IMR-90 (cell line): ENCODE data around the gene ZMYM2. TPM values are rescaled to one million over a fixed set of nuclear protein-coding genes. Genes with fewer than 3 reads are reported as not detected.

Experiments used
- ATAC-seq: fragments of 200-7000 bp; cut with Tn5 transposase; 2 replicates; pipeline ENCODE4 v1.9.1; 2020; ENCODE audit warnings: low read depth, mild to moderate bottlenecking, moderate library complexity
- BruUV-seq: library from RNA; stranded (reverse); fragments of 400-500 nt; replicated peaks from 2 replicates; lab custom pipeline; 2021; lab: Mats Ljungman, UMichigan
- CTCF ChIA-PET: fragments of 300-600 bp; formaldehyde crosslinking; extraction: SDS; loops from one replicate; lab custom pipeline; 2021; ENCODE audit warnings: antibody characterized with exemption; lab: Yijun Ruan, JAX
- POLR2A ChIA-PET: fragments of 300-600 bp; sonication (Branson Sonifier 250); formaldehyde crosslinking; loops from one replicate; lab custom pipeline; 2022; ENCODE audit warnings: antibody characterized with exemption; ENCODE audit not compliant: unreplicated experiment; lab: Charles Lee
- DNase-seq: peaks from one replicate; pipeline ENCODE4 v3.0.0; 2013
- H2AFZ ChIP-seq: replicated peaks from 2 replicates; pipeline ENCODE3; 2013; ENCODE audit warnings: low read length, mild to moderate bottlenecking; ENCODE audit not compliant: poor library complexity
- H2AK5ac ChIP-seq: 2 replicates; pipeline ENCODE4 v1.6.1; 2013; ENCODE audit warnings: low read depth, low read length, inconsistent platforms
- H2AK9ac ChIP-seq: replicated peaks from 2 replicates; pipeline ENCODE3; 2013; ENCODE audit warnings: mild to moderate bottlenecking, low read depth, low read length, moderate library complexity; ENCODE audit not compliant: poor library complexity
- H2BK120ac ChIP-seq: 2 replicates; pipeline ENCODE4 v1.6.1; 2013; ENCODE audit warnings: low read depth, low read length, inconsistent platforms
- H2BK15ac ChIP-seq: 3 replicates; pipeline ENCODE4 v1.6.1; 2013; ENCODE audit warnings: low read depth, low read length, inconsistent platforms
- H2BK20ac ChIP-seq: 2 replicates; pipeline ENCODE4 v1.6.1; 2013; ENCODE audit warnings: low read depth, mild to moderate bottlenecking, inconsistent platforms, low read length, moderate library complexity
- H2BK5ac ChIP-seq: 2 replicates; pipeline ENCODE4 v1.6.1; 2013; ENCODE audit warnings: mild to moderate bottlenecking, low read depth, low read length, inconsistent platforms; ENCODE audit not compliant: poor library complexity, severe bottlenecking
- H3K14ac ChIP-seq: replicated peaks from 2 replicates; pipeline ENCODE4 v1.6.1; 2013; ENCODE audit warnings: low read depth, low read length, inconsistent platforms
- H3K18ac ChIP-seq: 2 replicates; pipeline ENCODE4 v1.6.1; 2013; ENCODE audit warnings: low read depth, low read length, control low read depth
- H3K23ac ChIP-seq: 2 replicates; pipeline ENCODE4 v1.6.1; 2013; ENCODE audit warnings: low read depth, low read length, inconsistent platforms
- H3K27ac ChIP-seq: 2 replicates; pipeline ENCODE4 v1.5.1; 2013; ENCODE audit warnings: mild to moderate bottlenecking, control low read depth, low read length; ENCODE audit not compliant: insufficient read depth
- H3K27me3 ChIP-seq: 2 replicates; pipeline ENCODE4 v1.6.1; 2013; ENCODE audit warnings: low read length; ENCODE audit not compliant: control insufficient read depth, insufficient read depth
- H3K36me3 ChIP-seq: 2 replicates; pipeline ENCODE4 v1.6.1; 2013; ENCODE audit warnings: low read length, mixed read lengths; ENCODE audit not compliant: control insufficient read depth, insufficient read depth
- H3K4ac ChIP-seq: 2 replicates; pipeline ENCODE4 v1.6.1; 2013; ENCODE audit warnings: low read depth, low read length, inconsistent platforms
- H3K4me1 ChIP-seq: 2 replicates; pipeline ENCODE4 v1.6.1; 2013; ENCODE audit warnings: low read length, mixed read lengths; ENCODE audit not compliant: control insufficient read depth, insufficient read depth
- H3K4me2 ChIP-seq: 2 replicates; pipeline ENCODE4 v1.6.1; 2013; ENCODE audit warnings: low read depth, mild to moderate bottlenecking, control low read depth, low read length, moderate library complexity
- H3K4me3 ChIP-seq: 2 replicates; pipeline ENCODE4 v1.5.1; 2013; ENCODE audit warnings: low read depth, mild to moderate bottlenecking, control low read depth, low read length, moderate library complexity; ENCODE audit not compliant: insufficient read depth
- H3K56ac ChIP-seq: 2 replicates; pipeline ENCODE4 v1.6.1; 2013; ENCODE audit warnings: low read length, inconsistent platforms; ENCODE audit not compliant: insufficient read depth; ENCODE audit errors: extremely low read depth
- H3K79me1 ChIP-seq, 2 experiments: 2 replicates each; pipeline ENCODE4 v1.6.1; 2013; ENCODE audit warnings: low read length in 2 of 2, inconsistent platforms in 1 of 2, low read depth in 1 of 2
- H3K9ac ChIP-seq: 2 replicates; pipeline ENCODE4 v1.6.1; 2013; ENCODE audit warnings: low read depth, low read length, control low read depth
- H3K9me1 ChIP-seq: 2 replicates; pipeline ENCODE4 v1.6.1; 2013; ENCODE audit warnings: low read length, inconsistent platforms; ENCODE audit not compliant: insufficient read depth
- H3K9me3 ChIP-seq: 2 replicates; pipeline ENCODE4 v1.6.1; 2013; ENCODE audit warnings: low read length; ENCODE audit not compliant: control insufficient read depth, insufficient read depth
- H4K20me1 ChIP-seq: 2 replicates; pipeline ENCODE4 v1.6.1; 2013; ENCODE audit warnings: low read length, inconsistent platforms; ENCODE audit not compliant: insufficient read depth
- H4K5ac ChIP-seq: 2 replicates; pipeline ENCODE4 v1.6.1; 2013; ENCODE audit warnings: mild to moderate bottlenecking, low read depth, low read length, control low read depth
- H4K8ac ChIP-seq, 2 experiments: 2 replicates each; pipeline ENCODE4 v1.6.1; 2013; ENCODE audit warnings: low read depth in 2 of 2, low read length in 2 of 2, control low read depth in 1 of 2, inconsistent platforms in 1 of 2
- H4K91ac ChIP-seq: 2 replicates; pipeline ENCODE4 v1.6.1; 2013; ENCODE audit warnings: low read depth, low read length, inconsistent platforms; ENCODE audit not compliant: insufficient read depth
- FOS ChIP-seq: fragments of 150-350 bp; IDR thresholded peaks from 2 replicates; pipeline ENCODE4 v1.6.1; 2016; ENCODE audit warnings: low read depth, low read length
- MAFK ChIP-seq: IDR thresholded peaks from 2 replicates; pipeline ENCODE4 v1.6.1; 2012; ENCODE audit warnings: low read depth, low read length, improper control_type of control experiment
- SMC3 ChIP-seq: fragments of 150-350 bp; IDR thresholded peaks from 2 replicates; pipeline ENCODE4 v1.6.1; 2016; ENCODE audit warnings: low read depth, mild to moderate bottlenecking, antibody characterized with exemption, low read length, moderate library complexity
- WGBS, 2 experiments: methylation state at CpG; one replicate each; pipeline versions ENCODE4 v1.1.5 to v1.1.7; 2013; ENCODE audit warnings: missing lambda C conversion rate in 2 of 2; ENCODE audit not compliant: insufficient read length in 1 of 2; ENCODE audit errors: extremely low coverage in 2 of 2; 5-methylcytosine and 5-hydroxymethylcytosine counted together
- dilution Hi-C: fragments of 300-500 bp; cut with HindIII; formaldehyde crosslinking; loops from one replicate; pipeline ENCODE4 v1.14.3; 2018; ENCODE audit warnings: low sequenced_read_pairs; ENCODE audit not compliant: unreplicated experiment
- in situ Hi-C: fragments of 300-500 bp; cut with MboI; formaldehyde crosslinking; loops from 3 replicates; pipeline ENCODE4 v1.14.3; 2019; ENCODE audit warnings: low sequenced_read_pairs, inconsistent platforms, mixed read lengths
- intact Hi-C: fragments of 100-400 bp; cut with micrococcal nuclease; formaldehyde crosslinking; loops from 2 replicates; pipeline ENCODE4 v1.10.0; 2022
- polyA plus RNA-seq, 3 experiments: library from polyadenylated mRNA; depleted of rRNA; stranded (reverse); fragments of >200 nt; gene quantifications; 2 replicates each; pipeline ENCODE4 v1.2.3, GENCODE V29; 2012; ENCODE audit warnings: low replicate concordance in 1 of 3
- total RNA-seq: library from RNA; depleted of rRNA; stranded (reverse); fragments of >200 nt; gene quantifications from 2 replicates; pipeline ENCODE4 v1.2.3, GENCODE V29; 2012

ZMYM2 gene
- total and polyA plus RNA-seq, 2 of the 4 experiments (the other 2 are of a cell fraction), result 15.7 to 51.1 TPM

GRCh38 chr13:20006206-20006605 is 47.7 kb downstream of the ZMYM2 start:
- H2BK15ac ChIP-seq, result no peak overlapping the region
- no peaks in the 10 kb centered on the region for H3K9me1 ChIP-seq
- H4K5ac ChIP-seq, result no peak overlapping the region; the same call in 1 of the 2 replicates
- H3K27ac ChIP-seq, result peak overlapping the region; percentile 86
- H2BK5ac ChIP-seq, result peak overlapping the region; percentile 43
- H3K79me1 ChIP-seq, result peaks cover 10 to 44% of the 10 kb centered on the region in 2 experiments; a peak in 3 of 4 replicates
- no peaks in the 10 kb centered on the region for H3K27me3 ChIP-seq
- dilution Hi-C loops (no loop called here), in situ Hi-C loops (no loop called here), intact Hi-C loops (no loop called here)
- peak overlapping the region; percentile 59 to 72; a peak in 2 of 4 replicates for H4K8ac ChIP-seq
- no TSS peak for BruUV-seq
- no peak overlapping the region for H3K4me3 ChIP-seq
- no peak overlapping the region for H2AK5ac ChIP-seq
- peak; percentile 81 for DNase-seq
- ChIA-PET POLR2A (no interaction called here), CTCF (no interaction called here)
- H3K9me3 ChIP-seq, result no peaks in the 10 kb centered on the region
- H4K20me1 ChIP-seq, result peaks cover 12% of the 10 kb centered on the region; the same call in 1 of the 2 replicates
- H3K56ac ChIP-seq, result no peak overlapping the region
- no peak overlapping the region for H2AFZ ChIP-seq
- peak overlapping the region; percentile 41; the same call in 1 of the 2 replicates for H2BK120ac ChIP-seq
- WGBS, 2 experiments, result 0% methylated on average over 1 of the region's 1 CpG; no CpG with 5 or more reads in 1 of the 2 experiments
- H2BK20ac ChIP-seq, result no peak overlapping the region
- peak overlapping the region; percentile 94; the same call in 1 of the 2 replicates for H3K18ac ChIP-seq
- peak overlapping the region; percentile 42 for H3K4ac ChIP-seq
- H2AK9ac ChIP-seq, result no peak overlapping the region
- peak; percentile 77 for ATAC-seq
- H3K4me2 ChIP-seq, result no peak overlapping the region
- H3K4me1 ChIP-seq, result peaks cover 5% of the 10 kb centered on the region
- TF ChIP-seq SMC3, result no peak
- peak; percentile 46; the same call in 1 of the 2 replicates for TF ChIP-seq FOS
- TF ChIP-seq MAFK, result 0 out of 2 replicates have a peak, but pooled peaks have one; percentile 4
- H3K14ac ChIP-seq, result no peak overlapping the region
- H3K36me3 ChIP-seq, result peaks cover 41% of the 10 kb centered on the region
- H3K23ac ChIP-seq, result peak overlapping the region; percentile 39; the same call in 1 of the 2 replicates
- H4K91ac ChIP-seq, result no peak overlapping the region
- H3K9ac ChIP-seq, result no peak overlapping the region
